OCI-LY1 (cell line): Measurements from ENCODE around the gene CFAP53.

Experiments used
- H2AFZ ChIP-seq: fragments of 200-600 bp; sonication (generic), shearing (Covaris generic); 2 replicates; pipeline ENCODE4 v1.6.0; 2014; ENCODE audit warnings: antibody characterized with exemption, mild to moderate bottlenecking, low read length
- H3F3A ChIP-seq: fragments of 200-600 bp; sonication (generic), shearing (Covaris generic); 2 replicates; pipeline ENCODE4 v1.6.0; 2014; ENCODE audit warnings: mild to moderate bottlenecking, antibody characterized with exemption, low read length, moderate library complexity; ENCODE audit not compliant: insufficient read depth
- H3K27ac ChIP-seq: fragments of 200-600 bp; sonication (generic); 2 replicates; pipeline ENCODE4 v1.5.1; 2014; ENCODE audit warnings: low read length, mixed run types, mild to moderate bottlenecking, low read depth; ENCODE audit not compliant: poor library complexity, severe bottlenecking
- H3K27me3 ChIP-seq: fragments of 200-600 bp; sonication (generic); 2 replicates; pipeline ENCODE4 v1.6.0; 2014; ENCODE audit warnings: antibody characterized with exemption, mild to moderate bottlenecking, low read length, moderate library complexity; ENCODE audit not compliant: insufficient read depth
- H3K36me3 ChIP-seq: fragments of 200-600 bp; sonication (generic); 2 replicates; pipeline ENCODE4 v1.6.1; 2014; ENCODE audit warnings: mild to moderate bottlenecking, antibody characterized with exemption, low read length, moderate library complexity, mixed read lengths; ENCODE audit not compliant: insufficient read depth
- H3K4me1 ChIP-seq: fragments of 200-600 bp; sonication (generic); 2 replicates; pipeline ENCODE4 v1.5.1; 2014; ENCODE audit warnings: mild to moderate bottlenecking, low read length, moderate library complexity; ENCODE audit not compliant: insufficient read depth, severe bottlenecking
- H3K4me2 ChIP-seq: fragments of 200-600 bp; sonication (generic), shearing (Covaris generic); 2 replicates; pipeline ENCODE4 v1.6.1; 2014; ENCODE audit warnings: low read length
- H3K4me3 ChIP-seq: fragments of 200-600 bp; sonication (generic); 2 replicates; pipeline ENCODE4 v1.5.1; 2014; ENCODE audit warnings: low read length, low read depth, mild to moderate bottlenecking, mixed read lengths; ENCODE audit not compliant: poor library complexity, severe bottlenecking
- H3K79me2 ChIP-seq: fragments of 200-600 bp; shearing (Covaris generic); 2 replicates; pipeline ENCODE4 v1.6.1; 2016; ENCODE audit warnings: mixed run types, low read length, mixed read lengths; ENCODE audit not compliant: insufficient read depth
- H3K9ac ChIP-seq: fragments of 200-600 bp; sonication (generic), shearing (Covaris generic); 2 replicates; pipeline ENCODE4 v1.6.1; 2014; ENCODE audit warnings: mild to moderate bottlenecking, low read length, mixed read lengths
- H3K9me2 ChIP-seq: fragments of 200-600 bp; sonication (generic), shearing (Covaris generic); 2 replicates; pipeline ENCODE4 v1.6.1; 2014; ENCODE audit warnings: low read depth, mild to moderate bottlenecking, low read length, mixed read lengths
- H3K9me3 ChIP-seq: fragments of 200-600 bp; shearing (Covaris generic); 2 replicates; pipeline ENCODE4 v1.6.1; 2014; ENCODE audit warnings: low read length, mixed read lengths
- H4K20me1 ChIP-seq: fragments of 200-600 bp; sonication (generic), shearing (Covaris generic); 2 replicates; pipeline ENCODE4 v1.6.0; 2016; ENCODE audit warnings: mild to moderate bottlenecking, low read length; ENCODE audit not compliant: insufficient read depth
- CTCF ChIP-seq: fragments of 200-600 bp; sonication (generic), shearing (Covaris generic); IDR thresholded peaks from 2 replicates; pipeline ENCODE4 v1.5.1; 2017; ENCODE audit warnings: mild to moderate bottlenecking, antibody characterized with exemption, low read length, moderate library complexity, mixed read lengths
- EZH2 ChIP-seq: fragments of 200-600 bp; sonication (generic), shearing (Covaris generic); IDR thresholded peaks from 2 replicates; pipeline ENCODE4 v1.8.0; 2017; ENCODE audit warnings: borderline replicate concordance, mixed run types, mild to moderate bottlenecking, antibody characterized with exemption, low read length, moderate library complexity, mixed read lengths

CFAP53 gene

GRCh38 chr18:50190236-50190635 is 76.1 kb downstream of the CFAP53 start:
- H2AFZ ChIP-seq, result no peak overlapping the region
- H3K79me2 ChIP-seq, result no peaks in the 10 kb centered on the region
- TF ChIP-seq CTCF (no peak), EZH2 (no peak)
- no peak overlapping the region for H3K9ac ChIP-seq
- H3K9me3 ChIP-seq, result no peaks in the 10 kb centered on the region
- H4K20me1 ChIP-seq, result no peaks in the 10 kb centered on the region
- H3K4me3 ChIP-seq, result no peak overlapping the region
- no peaks in the 10 kb centered on the region for H3K36me3 ChIP-seq
- no peaks in the 10 kb centered on the region for H3K9me2 ChIP-seq
- H3F3A ChIP-seq, result no peaks in the 10 kb centered on the region
- no peak overlapping the region for H3K4me2 ChIP-seq
- no peaks in the 10 kb centered on the region for H3K4me1 ChIP-seq
- no peak overlapping the region for H3K27ac ChIP-seq
- 0 out of 2 replicates have a peak, but pooled peaks cover 4% of the 10 kb centered on the region for H3K27me3 ChIP-seq

- H3F3A ChIP-seq, result no peaks in the 10 kb centered on the region
- H3K9me2 ChIP-seq, result no peaks in the 10 kb centered on the region
- H2AFZ ChIP-seq, result no peak overlapping the region
- no peak overlapping the region for H3K4me2 ChIP-seq
- no peak overlapping the region for H3K27ac ChIP-seq
- H3K36me3 ChIP-seq, result no peaks in the 10 kb centered on the region
- no peak overlapping the region for H3K9ac ChIP-seq
- no peaks in the 10 kb centered on the region for H3K9me3 ChIP-seq
- H4K20me1 ChIP-seq, result no peaks in the 10 kb centered on the region
- no peaks in the 10 kb centered on the region for H3K79me2 ChIP-seq
- no peaks in the 10 kb centered on the region for H3K4me1 ChIP-seq
- 0 out of 2 replicates have a peak, but pooled peaks cover 4% of the 10 kb centered on the region for H3K27me3 ChIP-seq
- H3K4me3 ChIP-seq, result no peak overlapping the region
- TF ChIP-seq CTCF, result no peak
These were observed 77.1 kb downstream of the CFAP53 start for GRCh38 chr18:50189160-50189559.

- no peaks in the 10 kb centered on the region for H3K9me2 ChIP-seq
- H2AFZ ChIP-seq, result no peak overlapping the region
- no peak overlapping the region for H3K4me2 ChIP-seq
- H3K9ac ChIP-seq, result no peak overlapping the region
- H3K4me3 ChIP-seq, result no peak overlapping the region
- no peaks in the 10 kb centered on the region for H3K79me2 ChIP-seq
- H3K36me3 ChIP-seq, result no peaks in the 10 kb centered on the region
- H3K4me1 ChIP-seq, result no peaks in the 10 kb centered on the region
- H3K27me3 ChIP-seq, result 0 out of 2 replicates have a peak, but pooled peaks cover 4% of the 10 kb centered on the region
- no peaks in the 10 kb centered on the region for H4K20me1 ChIP-seq
- no peak overlapping the region for H3K27ac ChIP-seq
- H3K9me3 ChIP-seq, result no peaks in the 10 kb centered on the region
- H3F3A ChIP-seq, result no peaks in the 10 kb centered on the region
- no peak for TF ChIP-seq CTCF
- TF ChIP-seq EZH2, result no peak
These were observed 77.6 kb downstream of the CFAP53 start for GRCh38 chr18:50188652-50189051.
